Measurements from ENCODE around the gene SH2D6. TPM values are rescaled to one million over a fixed set of nuclear protein-coding genes. Genes with fewer than 3 reads are reported as not detected.
A peak's percentile ranks its signal among the peaks of the same experiment; 100 is the strongest.

SH2D6 gene
- total and polyA plus RNA-seq, 2 donors (not counting 1 experiment from before 2014, with no cell fraction given) = 0.27 to 1.6 TPM

DNA sequence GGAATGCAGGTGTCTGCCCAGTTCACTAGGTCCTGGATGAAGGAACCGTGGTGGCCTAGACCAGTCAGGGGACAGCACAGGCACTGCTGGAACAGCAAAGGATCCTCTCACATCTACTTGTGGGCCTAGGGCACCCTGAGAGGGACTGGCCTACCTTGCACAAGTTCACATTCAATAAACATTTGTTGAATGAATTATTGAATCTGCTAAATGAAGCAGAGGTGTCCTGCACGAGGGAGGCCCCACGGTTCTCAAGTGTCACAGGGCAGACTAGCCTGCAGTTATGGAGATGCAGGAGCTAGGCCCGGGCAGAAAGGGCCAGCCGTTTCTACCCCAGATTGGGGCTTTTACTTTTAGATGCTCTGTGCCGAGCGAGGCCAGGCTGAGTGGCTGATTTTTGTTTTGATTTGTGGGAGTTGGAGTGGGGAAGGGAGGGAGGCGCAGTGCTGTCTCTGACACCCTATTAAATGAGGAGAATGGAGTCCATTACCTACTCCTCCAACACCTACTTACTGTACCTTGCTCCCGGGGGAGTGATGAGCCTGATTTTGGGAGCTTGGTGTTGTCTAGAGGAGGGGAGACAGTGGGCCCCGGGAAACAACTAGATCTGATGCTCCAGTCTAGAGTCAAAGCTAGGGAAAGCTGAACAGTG lies 18.4 kb downstream of the SH2D6 start:
- 66% methylated on average over 5 of the region's 10 CpGs for WGBS (ENCODE audit: insufficient coverage)
- Mint-ChIP-seq H3K4me3 (peak overlapping the region; percentile 91), H3K9me3 (ENCODE audit: insufficient read depth) (no peaks in the 10 kb centered on the region), H3K27me3 (no peaks in the 10 kb centered on the region), H3K4me1 (peaks cover 38% of the 10 kb centered on the region), H3K27ac (peak overlapping the region; percentile 95)
- H3K4me2 ChIP-seq (replicated peaks; ENCODE audit: low read depth, low read length, poor library complexity, severe bottlenecking) = peak overlapping the region; percentile 91
- H2AFZ ChIP-seq (ENCODE audit: insufficient read depth, low read depth, low read length, poor library complexity, severe bottlenecking) = peak overlapping the region; percentile 79
- intact Hi-C loops (cut with micrococcal nuclease) = loop anchor here (1.0 kb wide), 1 partner anchor 17 kb away; no protein-coding TSS in a partner anchor
- TF ChIP-seq, protein P1, sequence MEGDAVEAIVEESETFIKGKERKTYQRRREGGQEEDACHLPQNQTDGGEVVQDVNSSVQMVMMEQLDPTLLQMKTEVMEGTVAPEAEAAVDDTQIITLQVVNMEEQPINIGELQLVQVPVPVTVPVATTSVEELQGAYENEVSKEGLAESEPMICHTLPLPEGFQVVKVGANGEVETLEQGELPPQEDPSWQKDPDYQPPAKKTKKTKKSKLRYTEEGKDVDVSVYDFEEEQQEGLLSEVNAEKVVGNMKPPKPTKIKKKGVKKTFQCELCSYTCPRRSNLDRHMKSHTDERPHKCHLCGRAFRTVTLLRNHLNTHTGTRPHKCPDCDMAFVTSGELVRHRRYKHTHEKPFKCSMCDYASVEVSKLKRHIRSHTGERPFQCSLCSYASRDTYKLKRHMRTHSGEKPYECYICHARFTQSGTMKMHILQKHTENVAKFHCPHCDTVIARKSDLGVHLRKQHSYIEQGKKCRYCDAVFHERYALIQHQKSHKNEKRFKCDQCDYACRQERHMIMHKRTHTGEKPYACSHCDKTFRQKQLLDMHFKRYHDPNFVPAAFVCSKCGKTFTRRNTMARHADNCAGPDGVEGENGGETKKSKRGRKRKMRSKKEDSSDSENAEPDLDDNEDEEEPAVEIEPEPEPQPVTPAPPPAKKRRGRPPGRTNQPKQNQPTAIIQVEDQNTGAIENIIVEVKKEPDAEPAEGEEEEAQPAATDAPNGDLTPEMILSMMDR (IDR thresholded peaks at IDR 0.05) = no peak
- TF ChIP-seq EZH2 (IDR thresholded peaks at IDR 0.05; ENCODE audit: borderline replicate concordance, insufficient read depth, low read depth, low read length, poor library complexity, severe bottlenecking) = no peak
- peak overlapping the region; percentile 54 to 86 for H3K27ac ChIP-seq (ENCODE audit: low read length in 2 of 2)
- CTCF ChIA-PET = interaction anchor here (1.1 to 2.4 kb wide), 4 partner anchors 17 to 114 kb away, joined by 3 to 25 read pairs (median 14); partner anchors contain the start of gene MAT2A
- H3K27me3 ChIP-seq (replicated peaks in 1 of 4; ENCODE audit: control extremely low read depth in 1 of 4, control insufficient read depth in 3 of 4, insufficient read depth in 4 of 4, low read length in 3 of 4) = no peaks in the 10 kb centered on the region
- peak overlapping the region; percentile 66 for H3K9ac ChIP-seq (ENCODE audit: low read length)
- no peak for ATAC-seq (ENCODE audit: low read depth)
- H4K20me1 ChIP-seq (ENCODE audit: control insufficient read depth, insufficient read depth, low read length, poor library complexity, severe bottlenecking) = no peaks in the 10 kb centered on the region
- POLR2A ChIA-PET = interaction anchor here (0.6 to 3.0 kb wide), 12 partner anchors 8 to 202 kb away, joined by 3 to 39 read pairs (median 4); partner anchors contain the start of genes ELMOD3, GGCX, MAT2A and RETSAT
- H3K4me1 ChIP-seq (ENCODE audit: control insufficient read depth in 2 of 2, insufficient read depth in 2 of 2, low read length in 2 of 2) = peaks cover 30 to 40% of the 10 kb centered on the region in 2 donors
- H3K4me3 ChIP-seq (ENCODE audit: control extremely low read depth in 1 of 5, extremely low read depth in 1 of 5, insufficient read depth in 1 of 5, low read depth in 2 of 5, low read length in 4 of 5) = peak overlapping the region in 3 of 5 experiments; percentile 55 to 65 (median 62)
- H3K36me3 ChIP-seq (replicated peaks in 1 of 2; ENCODE audit: control extremely low read depth in 1 of 2, control insufficient read depth in 1 of 2, extremely low read depth in 1 of 2, insufficient read depth in 2 of 2, low read length in 1 of 2) = no peaks in the 10 kb centered on the region
- H3K9me3 ChIP-seq (ENCODE audit: control extremely low read depth in 1 of 3, control insufficient read depth in 2 of 3, insufficient read depth in 1 of 3, low read length in 2 of 3) = peaks cover 0 to 4% (median 0%) of the 10 kb centered on the region in 3 donors
- no peaks in the 10 kb centered on the region for H3K79me2 ChIP-seq (ENCODE audit: control insufficient read depth, insufficient read depth, low read length)
- DNase-seq = no peak

Data from B cell (primary cell).